HCT116 (cell line): ENCODE results near the gene ROBO1.

Experiments used
- CTCF ChIP-seq, 3 experiments: fragments of 200-600 bp in 1 of 3; sonication (generic) in 1 of 3; IDR thresholded peaks in 2 of 3; conservative IDR thresholded peaks in 1 of 3; 2 replicates each; pipeline ENCODE4 v1.5.1; 2012 to 2017; ENCODE audit warnings: low read depth in 2 of 3, low read length in 2 of 3, antibody characterized with exemption in 1 of 3, borderline replicate concordance in 1 of 3, control low read depth in 1 of 3, mild to moderate bottlenecking in 1 of 3, mixed read lengths in 1 of 3, mixed run types in 1 of 3, moderate library complexity in 1 of 3; ENCODE audit not compliant: insufficient read depth in 1 of 3
- EZH2phosphoT487 ChIP-seq: fragments of 200-600 bp; IDR thresholded peaks from 2 replicates; pipeline ENCODE4 v1.6.1; 2018; ENCODE audit warnings: antibody characterized with exemption, borderline replicate concordance

DNA sequence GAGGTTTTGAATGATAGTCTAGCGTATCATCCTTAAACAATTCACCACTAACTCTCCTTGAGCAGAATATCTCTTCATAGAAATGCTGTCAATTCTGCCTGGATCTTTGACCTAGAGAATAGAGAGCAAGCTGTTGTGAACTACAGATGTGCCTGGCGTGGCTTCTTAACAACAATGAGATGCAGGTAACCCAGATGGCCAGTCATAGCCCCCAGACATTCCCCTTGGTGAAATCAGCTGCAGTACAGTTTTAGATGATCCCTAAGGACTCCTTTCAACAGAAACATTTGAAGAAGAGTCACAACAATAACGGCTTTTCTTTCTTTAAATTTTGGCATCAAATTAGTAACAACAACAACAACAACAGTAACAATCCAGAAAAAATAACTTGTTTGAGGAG, 1041.3 kb downstream of the ROBO1 start:
- no peak for TF ChIP-seq EZH2phosphoT487
- no peak for TF ChIP-seq CTCF (IDR thresholded peaks at IDR 0.05 in 2 of 3, conservative IDR thresholded peaks at IDR 0.05 in 1 of 3; ENCODE audit: borderline replicate concordance in 1 of 3, insufficient read depth in 1 of 3, low read depth in 2 of 3, low read length in 2 of 3)
